ENCODE measurements around the gene YTHDF1.

GRCh38 chr20:63189322-63189642 lies 26.6 kb downstream of the YTHDF1 start:
- TF ChIP-seq CTCF (IDR thresholded peaks at IDR 0.05) (no peak), POLR2A (IDR thresholded peaks at IDR 0.05) (no peak)
